Epithelial cell of prostate (primary cell): Measurements from ENCODE around the gene INPP5B.
"Not testable (repeated sequence)": the region's sequence is repeated elsewhere in the genome, so short reads cannot be mapped to it uniquely, and the experiment has no call there.

Experiments used
- DNase-seq: peaks from one replicate; pipeline ENCODE4 v3.0.0-alpha.2; 2011; ENCODE audit warnings: low read depth, low spot score
- H3K27ac ChIP-seq: fragments of 450-650 bp; 2 replicates; pipeline ENCODE4 v1.5.1; 2017; ENCODE audit warnings: mild to moderate bottlenecking

The INPP5B gene

DNA sequence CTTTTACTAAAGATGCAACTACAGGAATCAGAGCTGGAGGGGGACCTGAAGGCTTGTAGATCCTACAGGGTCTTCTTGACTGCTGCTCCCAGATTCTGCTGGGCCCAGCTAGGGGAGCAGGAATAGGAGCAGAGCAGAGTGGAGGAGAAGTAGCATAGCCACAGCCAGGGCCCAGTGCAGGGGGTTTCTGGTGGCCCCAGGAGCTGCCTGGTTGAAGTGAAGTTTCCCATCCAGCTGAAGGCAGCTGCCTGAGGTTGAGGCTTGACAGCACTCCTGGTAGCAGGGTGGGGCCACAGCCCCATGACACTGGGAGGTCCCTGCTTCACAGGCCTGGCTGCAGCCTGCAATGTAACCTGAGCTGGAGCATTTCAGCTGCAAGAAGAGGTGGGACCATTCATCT is 2.0 kb upstream of the INPP5B start:
- no peak overlapping the region for H3K27ac ChIP-seq
- DNase-seq: no peak

DNA sequence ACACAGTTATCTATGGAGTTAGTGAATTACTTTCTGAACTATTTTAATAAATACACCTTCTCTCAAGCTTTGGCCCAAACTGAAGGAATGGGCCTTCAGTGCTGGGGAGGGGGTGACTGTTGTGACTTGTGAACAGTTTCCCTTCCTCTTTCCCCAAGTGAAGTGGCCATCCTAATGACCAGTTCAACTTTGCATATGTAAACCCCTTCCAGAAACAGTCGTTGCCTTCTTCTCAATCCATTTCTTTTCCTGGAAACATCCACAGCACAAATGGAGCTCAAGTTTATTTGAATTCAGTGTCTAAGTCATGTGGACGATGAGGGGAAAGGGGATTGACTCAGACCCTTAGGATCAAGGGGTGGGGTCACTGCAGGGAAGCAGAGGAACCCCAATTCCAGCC is 1.3 kb upstream of the INPP5B start:
- H3K27ac ChIP-seq: no peak overlapping the region
- DNase-seq: no peak

DNA sequence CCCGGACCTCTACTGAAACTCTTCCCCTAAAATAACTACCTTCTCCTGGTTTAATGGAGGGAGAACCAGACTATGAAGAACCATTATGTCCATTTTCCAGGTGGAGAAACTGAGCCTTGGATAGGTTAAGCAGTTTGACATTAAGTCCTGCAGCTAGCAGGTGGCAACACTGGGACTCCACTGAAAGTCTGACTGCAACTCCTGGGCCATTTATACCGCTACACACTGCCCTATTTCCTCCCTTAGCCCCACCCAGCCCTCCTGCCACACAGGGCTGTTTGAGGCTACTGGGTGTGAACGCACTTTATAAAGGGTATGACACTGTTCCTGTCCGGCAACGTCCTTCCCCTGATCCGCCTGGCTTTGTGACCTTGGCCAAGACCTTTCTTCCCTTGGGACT is 511 bp upstream of the INPP5B start:
- H3K27ac ChIP-seq: no peak overlapping the region
- DNase-seq: no peak

DNA sequence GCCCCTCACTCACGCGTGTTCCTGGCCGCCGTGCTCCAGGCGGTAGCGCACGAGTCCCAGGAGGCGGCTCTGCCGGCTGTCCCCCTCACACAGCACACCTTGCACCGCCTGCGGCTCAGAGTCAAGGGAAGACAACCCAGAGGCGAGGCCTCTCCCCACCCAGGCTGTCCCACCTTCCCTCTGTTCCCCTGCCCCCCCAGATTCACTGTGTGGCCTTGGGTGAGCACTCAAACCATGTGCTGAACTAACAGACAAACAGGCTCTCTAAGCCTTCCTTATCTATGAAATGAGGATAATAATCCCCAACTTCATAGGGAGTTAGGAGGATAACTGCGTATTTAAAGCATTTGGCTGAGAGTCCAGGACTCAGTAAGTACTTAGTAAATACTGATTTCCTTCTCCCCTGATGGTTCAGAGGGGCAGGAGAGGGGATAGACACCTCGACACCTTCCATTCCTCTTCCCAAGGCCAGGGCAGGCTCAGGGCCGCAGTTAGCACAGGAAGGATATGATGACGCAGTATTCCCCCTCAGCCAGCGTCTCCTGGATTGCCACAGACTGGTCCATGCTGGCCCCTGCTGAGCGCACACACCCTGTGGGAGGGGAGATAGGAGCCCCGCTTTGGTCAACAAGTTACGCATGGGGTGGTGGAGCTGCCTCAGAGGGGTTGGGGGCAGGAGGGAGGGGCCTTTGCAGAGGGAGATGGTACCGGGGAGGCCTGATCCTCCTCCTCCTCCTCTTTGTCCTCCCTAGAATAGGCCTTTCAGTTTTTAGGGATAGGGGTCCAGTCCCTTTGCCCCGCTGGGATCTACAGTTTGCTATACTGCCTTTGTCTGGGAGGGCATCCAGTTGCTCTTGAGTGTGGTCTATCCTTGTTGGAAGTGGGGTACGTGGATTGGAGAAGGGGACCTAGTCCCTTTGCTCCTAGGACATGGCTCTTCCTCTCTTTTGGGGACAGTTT is 830 bp downstream of the INPP5B start:
- DNase-seq: no peak
- no peak overlapping the region for H3K27ac ChIP-seq

DNA sequence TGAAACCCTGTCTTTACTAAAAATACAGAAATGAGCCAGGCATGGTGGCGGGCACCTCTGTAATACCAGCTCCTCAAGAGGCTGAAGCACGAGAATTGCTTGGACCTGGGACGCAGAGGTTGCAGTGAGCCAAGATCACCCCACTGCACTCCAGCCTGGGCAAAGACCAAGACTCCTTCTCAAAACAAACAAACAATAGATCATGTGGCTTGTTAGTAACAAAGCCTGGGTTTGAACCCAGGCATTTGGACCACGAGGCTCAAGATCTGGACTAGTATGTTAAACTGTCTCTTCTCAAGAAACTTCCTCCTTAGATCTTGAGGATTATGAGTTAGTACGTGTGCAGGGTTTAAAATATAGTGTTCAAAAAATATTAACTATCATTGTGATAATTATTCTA is 1.6 kb downstream of the INPP5B start:
- no peak overlapping the region for H3K27ac ChIP-seq
- DNase-seq: no peak

DNA sequence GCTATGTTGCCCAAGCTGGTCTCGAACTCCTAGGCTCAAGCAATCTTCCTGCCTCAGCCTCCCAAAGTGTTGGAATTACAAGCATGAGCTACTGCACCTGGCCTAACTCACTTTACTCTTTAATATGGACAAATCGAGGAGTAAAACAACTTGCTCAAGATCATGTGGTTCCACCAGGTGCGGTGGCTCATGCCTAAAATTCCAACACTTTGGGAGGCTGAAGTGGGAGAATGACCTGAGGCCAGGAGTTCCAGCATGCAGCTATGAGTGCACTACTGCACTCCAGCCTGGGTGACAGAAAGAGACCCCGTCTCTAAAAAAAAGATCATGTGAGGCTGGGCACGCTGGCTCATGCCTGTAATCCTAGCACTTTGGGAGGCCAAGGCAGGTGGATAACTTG is 2.0 kb downstream of the INPP5B start:
- no peak overlapping the region for H3K27ac ChIP-seq
- no peak for DNase-seq

DNA sequence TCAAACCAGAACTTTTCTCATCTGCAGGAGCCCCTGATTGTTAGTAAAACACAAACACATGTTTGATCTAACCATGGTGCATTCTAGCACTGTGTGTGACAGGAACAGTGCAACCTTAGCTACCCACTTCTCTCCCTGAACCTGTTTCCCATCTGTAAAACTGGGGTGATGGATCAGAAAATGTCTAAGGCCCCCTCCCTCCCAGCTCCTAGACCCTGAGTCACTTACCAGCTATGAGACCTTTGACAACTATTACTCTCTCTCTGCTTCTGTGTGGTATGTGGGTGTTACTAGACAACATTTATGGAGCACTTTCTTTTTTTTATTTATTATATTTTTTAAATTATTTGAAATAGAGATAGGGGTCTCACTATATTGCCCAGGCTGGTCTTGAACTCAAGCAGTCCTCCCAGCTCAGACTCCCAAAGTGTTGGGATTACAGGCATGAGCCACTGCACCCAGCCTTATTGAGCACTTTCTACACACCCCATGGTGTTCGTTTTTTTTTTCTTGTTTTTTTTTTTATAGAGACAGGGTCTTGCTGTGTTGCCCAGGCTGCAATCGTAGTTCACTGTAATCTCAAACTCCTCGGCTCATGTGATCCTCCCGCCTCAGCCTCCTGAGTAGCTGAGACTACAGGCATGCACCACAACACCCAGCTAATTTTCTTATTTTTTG is 2.6 kb downstream of the INPP5B start:
- no peak for DNase-seq
- no peak overlapping the region for H3K27ac ChIP-seq

DNA sequence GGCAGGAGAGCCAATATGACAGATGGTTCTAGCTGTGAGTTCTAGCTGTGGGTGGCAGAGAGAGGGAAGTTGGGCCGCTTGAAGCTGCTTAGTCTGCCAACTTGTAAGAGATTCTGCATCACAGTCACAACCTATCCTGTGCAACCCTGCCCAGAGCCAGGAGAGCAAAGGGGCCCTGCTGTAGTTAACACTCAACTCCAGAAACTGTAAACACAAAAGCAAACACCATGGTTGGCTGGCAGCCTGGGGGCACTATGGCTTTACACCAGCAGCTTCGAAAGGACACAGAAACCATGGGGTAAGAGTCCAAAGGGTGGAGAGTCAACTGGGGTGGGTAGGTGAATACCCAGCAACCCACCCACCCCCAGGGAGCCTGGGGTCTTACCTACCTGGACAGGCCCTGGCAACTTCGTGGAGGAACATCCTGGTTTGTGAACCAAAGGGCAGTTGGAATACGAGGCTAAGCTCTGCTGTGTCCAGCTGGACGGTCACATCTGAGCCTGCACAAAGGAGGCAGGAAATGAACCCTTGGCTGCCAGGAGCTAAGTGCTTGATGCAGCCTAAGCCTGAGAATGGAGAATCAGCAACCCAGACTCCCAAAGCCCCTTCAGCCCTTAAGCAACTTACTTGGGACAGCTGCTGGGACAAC is 6.4 kb downstream of the INPP5B start:
- no peak for DNase-seq
- no peak overlapping the region for H3K27ac ChIP-seq

DNA sequence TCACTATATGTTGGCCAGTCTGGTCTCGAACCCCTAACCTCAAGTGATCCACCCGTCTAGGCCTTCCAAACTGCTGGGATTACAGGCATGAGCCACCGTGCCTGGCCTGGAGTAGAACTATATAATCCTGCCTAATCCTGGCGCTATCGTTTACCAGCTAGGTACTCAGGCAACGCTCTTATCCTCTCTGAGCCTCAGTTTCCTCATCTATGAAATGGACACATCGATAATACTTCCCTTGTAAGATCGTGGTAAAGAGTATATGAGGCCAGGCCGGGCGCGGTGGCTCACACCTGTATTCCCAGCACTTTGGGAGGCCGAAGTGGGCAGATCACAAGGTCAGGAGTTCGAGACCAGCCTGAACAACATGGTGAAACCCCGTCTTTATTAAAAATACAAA is 10.1 kb downstream of the INPP5B start:
- H3K27ac ChIP-seq, DNase-seq: not testable (repeated sequence)

DNA sequence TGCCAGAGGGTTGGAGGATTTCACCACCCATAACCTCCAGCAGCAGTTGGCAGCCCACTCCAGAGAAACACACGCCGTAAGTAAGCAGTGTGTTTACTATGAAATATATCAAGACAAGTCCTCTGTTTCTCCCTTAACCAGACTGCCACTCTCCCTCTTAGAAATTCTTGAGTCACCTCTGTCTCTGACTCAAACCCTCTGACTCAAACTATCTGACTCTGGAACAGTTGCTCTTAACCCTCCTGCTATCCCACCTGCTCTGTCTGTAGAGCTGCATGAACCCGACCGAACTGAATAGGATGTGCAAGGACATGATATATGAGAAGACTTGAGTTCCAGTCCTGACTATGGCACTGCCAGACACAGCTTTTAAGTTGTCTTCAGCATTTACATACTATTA is 14.1 kb downstream of the INPP5B start:
- peak overlapping the region; percentile 50 for H3K27ac ChIP-seq
- peak; percentile 62 for DNase-seq

DNA sequence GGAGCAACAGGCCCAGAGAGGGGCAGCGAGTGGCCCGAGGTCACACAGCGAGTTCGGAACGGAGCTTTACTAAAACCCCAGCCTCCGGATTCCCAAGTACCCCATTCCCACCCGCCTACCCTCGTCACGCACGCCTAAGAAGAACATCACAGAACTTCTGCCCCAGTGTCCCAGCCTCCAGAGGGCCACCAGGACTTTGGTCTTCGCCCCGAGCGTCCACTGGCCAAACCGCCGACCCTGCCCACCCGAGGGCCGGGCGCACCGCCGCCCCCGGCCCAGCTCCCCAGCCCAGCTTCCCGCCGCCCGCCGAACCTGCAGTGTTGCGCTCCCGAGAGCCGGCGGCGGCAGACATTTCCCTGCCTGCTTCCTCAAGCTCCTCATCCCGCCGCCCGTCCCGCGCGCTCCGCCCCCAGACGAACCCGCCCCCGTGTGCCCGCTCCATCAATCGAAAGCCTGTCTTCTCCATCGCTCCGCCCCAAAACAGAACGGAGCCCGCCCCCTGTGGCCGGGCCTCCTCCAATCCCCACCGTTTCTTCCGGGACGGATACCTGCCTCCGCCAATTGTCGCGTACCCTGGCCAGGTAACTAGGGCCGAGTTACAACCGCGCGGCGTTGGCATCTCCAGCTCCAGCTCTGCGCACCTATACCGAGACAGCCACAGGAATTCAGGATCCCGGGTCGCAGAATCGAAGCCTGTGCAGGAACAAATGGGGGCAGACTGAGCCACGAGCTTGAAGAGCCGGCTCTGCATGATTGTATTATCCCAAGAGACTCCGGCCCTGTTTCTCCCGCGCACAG is 15.3 kb downstream of the INPP5B start:
- H3K27ac ChIP-seq: peak overlapping the region; percentile 50
- peak; percentile 89 for DNase-seq

DNA sequence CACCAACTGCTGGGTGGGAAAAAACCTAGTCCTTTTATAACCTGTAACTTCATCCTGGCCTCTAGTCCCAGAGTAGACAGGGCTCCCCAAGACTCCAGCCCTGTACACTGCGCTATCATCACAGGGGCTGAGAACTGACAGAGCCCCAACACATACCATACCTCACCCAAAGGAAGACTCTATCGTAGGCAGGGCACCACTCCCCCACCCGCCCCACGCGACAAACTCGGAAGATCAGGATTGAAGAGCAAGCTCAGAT is 15.8 kb downstream of the INPP5B start:
- DNase-seq: no peak

DNA sequence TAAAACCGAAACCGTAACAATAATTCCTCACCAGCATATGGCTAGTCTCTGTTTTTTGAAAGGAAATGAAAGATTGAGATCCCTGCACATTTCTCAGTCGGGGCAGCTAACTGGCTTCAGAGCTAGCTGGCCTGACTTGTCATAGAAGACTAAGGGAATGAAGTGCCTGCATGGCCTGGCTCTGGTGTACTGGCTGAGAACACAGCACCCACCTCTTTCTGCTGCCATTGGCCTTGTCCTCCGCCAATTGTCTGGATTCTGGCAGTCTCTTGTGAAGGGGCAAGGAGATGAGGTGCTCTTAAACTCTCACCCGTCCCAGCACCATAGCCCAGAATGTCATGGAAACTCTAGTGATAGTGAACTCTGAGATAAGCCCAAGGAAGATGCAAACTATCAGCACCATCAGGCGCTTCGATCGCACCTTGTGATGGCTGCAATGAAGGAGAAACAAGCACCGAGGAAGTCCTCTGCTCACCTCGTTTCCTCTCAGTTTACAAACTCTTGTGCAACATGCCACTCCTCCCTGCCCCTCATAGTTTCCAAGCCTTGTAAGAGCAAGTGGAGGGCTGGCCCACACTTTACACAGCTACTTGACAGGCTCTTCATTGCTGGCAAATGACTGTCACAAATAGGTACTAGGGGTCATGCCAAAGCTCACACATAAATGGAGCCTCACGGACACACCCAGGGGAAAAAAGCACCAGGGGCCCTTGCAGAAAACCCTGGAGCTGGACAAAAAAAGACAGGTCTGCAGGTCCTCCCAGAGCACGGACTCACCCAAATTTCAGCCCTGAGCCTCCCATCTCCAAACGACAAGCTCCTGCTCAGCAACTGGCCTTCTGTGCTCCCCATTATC is 16.4 kb downstream of the INPP5B start:
- DNase-seq: no peak

More for the DNA sequence above, 15.8 kb downstream of the INPP5B start:
- H3K27ac ChIP-seq: peak overlapping the region; percentile 50

DNA sequence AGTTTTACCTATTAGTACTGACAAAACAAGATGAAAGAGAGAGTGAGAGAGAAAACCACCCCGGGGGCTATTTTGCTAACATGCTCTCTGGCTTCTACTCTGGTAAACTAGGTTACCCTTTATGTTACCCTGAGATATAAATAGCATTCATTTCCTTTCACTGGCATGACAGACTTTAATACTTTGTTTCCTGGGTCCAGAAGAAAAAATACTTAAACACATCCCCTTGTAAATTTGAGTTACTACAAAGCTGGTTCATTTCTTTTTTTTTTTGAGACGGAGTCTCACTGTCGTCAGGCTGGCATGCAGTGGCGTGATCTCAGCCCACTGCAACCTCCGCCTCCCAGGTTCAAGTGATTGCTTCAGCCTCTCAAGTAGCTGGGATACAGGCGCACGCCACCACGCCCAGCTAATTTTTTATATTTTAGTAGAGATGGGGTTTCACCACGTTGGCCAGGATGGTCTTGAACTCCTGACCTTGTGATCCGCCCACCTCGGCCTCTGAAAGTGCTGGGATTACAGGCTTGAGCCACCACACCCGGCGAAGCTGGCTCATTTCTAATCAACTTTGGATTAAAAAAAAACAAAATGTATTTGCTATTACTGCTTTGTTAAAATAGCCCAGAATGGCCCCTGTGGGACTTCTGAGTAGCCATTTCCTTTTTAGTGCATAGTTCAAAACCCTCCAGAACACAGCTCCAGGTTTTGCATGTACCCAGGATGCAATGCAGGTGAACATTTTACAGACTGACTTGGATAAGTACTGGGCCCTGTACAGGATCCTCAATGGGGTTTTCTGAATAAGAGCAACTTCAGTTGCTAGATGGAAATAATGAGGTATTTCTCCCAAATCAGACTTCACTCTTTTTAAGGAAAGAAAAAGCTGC is 20.6 kb downstream of the INPP5B start:
- no peak for DNase-seq
- no peak overlapping the region for H3K27ac ChIP-seq

More for the DNA sequence above, 16.4 kb downstream of the INPP5B start:
- peak overlapping the region; percentile 50 for H3K27ac ChIP-seq

DNA sequence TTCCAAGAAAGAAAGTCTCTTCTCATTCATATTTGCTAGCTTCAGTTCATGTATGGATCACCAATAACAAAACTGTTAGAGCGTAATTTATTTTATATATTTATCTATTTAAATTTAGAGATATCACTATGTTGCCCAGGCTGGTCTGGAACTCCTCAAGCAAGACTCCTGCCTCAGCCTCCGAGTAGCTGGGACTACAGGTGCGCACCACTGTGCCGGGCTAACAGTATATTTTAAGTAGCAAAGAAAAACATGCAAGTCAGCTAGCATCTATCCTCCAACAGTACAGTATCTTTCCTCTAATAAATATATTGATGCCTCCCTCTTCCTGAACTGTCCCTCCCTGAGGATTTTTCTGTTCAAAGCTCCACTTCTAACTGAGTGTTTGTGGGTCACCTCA is 21.5 kb downstream of the INPP5B start:
- H3K27ac ChIP-seq: no peak overlapping the region
- DNase-seq: no peak

DNA sequence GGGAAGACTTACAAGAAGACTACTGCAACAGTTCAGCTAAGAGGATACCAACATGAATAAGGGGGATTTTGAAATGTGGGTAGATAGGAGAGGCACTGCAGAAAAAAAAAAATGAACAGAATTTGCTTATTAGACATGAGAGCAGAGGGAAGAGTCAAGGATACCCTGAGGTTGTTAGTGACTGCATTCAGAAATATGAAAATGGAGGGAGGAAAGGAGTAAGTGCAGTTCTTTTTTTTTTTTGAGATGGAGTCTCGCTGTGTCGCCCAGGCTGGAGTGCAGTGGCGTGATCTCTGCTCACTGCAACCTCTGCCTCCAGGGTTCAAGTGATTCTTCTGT is 23.3 kb downstream of the INPP5B start:
- no peak for DNase-seq
- no peak overlapping the region for H3K27ac ChIP-seq

DNA sequence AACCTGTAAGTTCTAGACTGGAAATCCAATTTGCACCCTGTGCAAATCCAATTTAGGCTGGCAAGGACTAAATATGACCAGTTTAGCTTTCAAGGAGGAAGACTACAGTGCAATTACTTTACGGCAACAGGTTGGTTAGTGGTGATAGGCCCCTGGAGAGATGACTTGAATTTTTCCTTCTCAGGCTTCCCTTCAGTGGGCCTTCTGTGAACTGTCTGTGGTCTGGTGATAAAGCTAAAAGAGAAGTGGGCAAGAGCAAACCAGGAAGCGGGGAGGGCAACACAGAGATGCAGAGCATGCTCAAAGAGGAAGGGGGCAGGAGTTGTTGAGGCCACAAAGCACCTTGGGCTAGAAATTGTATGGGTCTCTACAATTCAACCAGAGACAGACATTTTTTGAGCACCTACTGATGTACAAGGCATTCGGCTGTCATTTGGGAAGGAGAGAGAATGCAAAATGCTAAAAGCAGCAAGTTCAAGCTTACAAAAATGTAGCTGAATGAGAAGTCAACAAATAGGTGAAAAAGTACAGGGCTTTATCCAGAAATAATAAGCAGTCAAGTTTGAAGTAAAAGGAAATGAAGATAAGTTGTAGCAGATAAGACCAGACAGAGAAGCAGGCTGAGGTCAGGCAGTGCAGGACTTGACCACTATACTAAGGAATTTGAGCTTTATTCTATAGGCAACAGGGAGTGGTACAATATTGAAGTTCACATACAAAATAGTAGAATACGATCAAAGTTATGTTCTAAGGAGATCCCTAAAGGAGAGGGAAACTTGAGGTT is 23.9 kb downstream of the INPP5B start:
- DNase-seq: no peak
- no peak overlapping the region for H3K27ac ChIP-seq

DNA sequence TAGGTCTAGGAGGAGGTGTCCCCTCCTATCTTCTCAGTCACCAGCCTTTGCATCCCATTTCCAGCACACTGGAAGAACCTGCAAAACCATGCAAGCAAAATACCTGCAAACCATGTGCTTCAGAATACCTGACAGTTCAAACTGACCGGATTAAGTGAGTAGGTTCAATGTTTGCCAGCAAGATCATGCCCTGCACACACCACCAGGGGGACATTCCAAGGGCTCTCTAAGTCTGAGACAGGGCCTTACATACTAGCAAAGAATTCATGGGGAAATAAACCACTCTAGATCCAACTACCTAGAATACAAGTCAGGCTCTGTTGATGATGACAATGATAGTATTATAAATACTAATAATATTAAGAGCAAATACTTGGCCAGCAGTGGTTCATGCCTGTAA is 27.6 kb downstream of the INPP5B start:
- no peak for DNase-seq
- H3K27ac ChIP-seq: no peak overlapping the region
